IPS DF 6.9 (cell line): ENCODE results near the gene ZYG11A.

Experiments used
- DNase-seq: peaks from one replicate; pipeline ENCODE4 v3.0.0-alpha.2; 2013; ENCODE audit warnings: low read depth, low spot score
- H3K27ac ChIP-seq: one replicate; pipeline ENCODE4 v1.5.1; 2013; ENCODE audit warnings: low read length, control low read depth
- H3K27me3 ChIP-seq: 2 replicates; pipeline ENCODE4 v1.6.1; 2013; ENCODE audit warnings: mild to moderate bottlenecking, low read length; ENCODE audit not compliant: control insufficient read depth, insufficient read depth
- H3K36me3 ChIP-seq: 2 replicates; pipeline ENCODE4 v1.6.1; 2013; ENCODE audit warnings: low read length; ENCODE audit not compliant: control insufficient read depth, insufficient read depth
- H3K4me1 ChIP-seq: 2 replicates; pipeline ENCODE4 v1.6.1; 2013; ENCODE audit warnings: low read length; ENCODE audit not compliant: control insufficient read depth, insufficient read depth
- H3K4me3 ChIP-seq: 2 replicates; pipeline ENCODE4 v1.5.1; 2013; ENCODE audit warnings: mild to moderate bottlenecking, low read length
- H3K9me3 ChIP-seq: 2 replicates; pipeline ENCODE4 v1.6.1; 2013; ENCODE audit warnings: low read length, inconsistent platforms; ENCODE audit not compliant: control insufficient read depth, insufficient read depth
- WGBS: extraction: QIAGEN DNeasy Blood & Tissue Kit; methylation state at CpG from one replicate; pipeline ENCODE4 v1.1.7; 2013; ENCODE audit warnings: mixed read lengths, missing lambda C conversion rate; ENCODE audit not compliant: insufficient read length, insufficient coverage; 5-methylcytosine and 5-hydroxymethylcytosine counted together

ZYG11A gene

DNA sequence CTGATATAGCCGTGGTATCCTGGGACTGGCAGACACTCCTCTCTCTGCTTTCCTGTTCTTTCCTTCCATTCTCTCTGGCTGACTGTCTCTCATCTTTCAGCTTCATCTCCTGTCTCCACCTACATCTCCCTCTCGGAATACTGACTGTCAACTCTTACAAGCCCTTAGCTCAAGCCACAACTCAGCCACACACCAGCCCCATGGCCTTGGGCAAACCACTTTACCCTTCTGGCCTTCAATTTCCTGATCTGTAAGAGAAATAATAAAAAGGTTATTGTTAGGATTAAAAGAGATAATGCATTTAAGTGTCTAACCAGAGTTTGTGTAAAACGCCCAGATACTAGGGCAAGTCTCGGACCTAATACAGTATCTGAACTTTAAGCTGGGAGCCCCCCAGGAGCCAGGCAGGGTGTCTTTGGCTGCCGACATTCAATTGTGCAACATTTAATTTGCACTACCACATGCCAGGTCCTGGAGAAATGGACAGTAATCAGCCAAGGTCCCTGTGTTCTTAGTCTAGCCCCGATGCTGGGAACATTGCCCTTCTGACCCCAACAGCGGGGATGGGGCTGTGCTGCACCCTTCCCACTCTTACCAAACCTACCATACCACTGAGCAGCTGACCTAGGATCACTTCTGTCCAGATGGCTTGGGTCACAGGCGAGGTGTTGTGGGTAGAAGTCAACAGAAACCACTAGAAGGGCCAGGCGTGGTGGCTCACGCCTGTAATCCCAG lies 73.8 kb downstream of the ZYG11A start:
- DNase-seq: no peak
- Histone ChIP-seq H3K9me3 (no peaks in the 10 kb centered on the region), H3K27ac (no peak overlapping the region), H3K27me3 (no peaks in the 10 kb centered on the region; the same call in 1 of the 2 replicates), H3K4me3 (no peak overlapping the region), H3K36me3 (no peaks in the 10 kb centered on the region), H3K4me1 (peaks cover 2% of the 10 kb centered on the region)
- no CpG with 5 or more reads among the region's 10 CpGs for whole genome bisulfite sequencing

DNA sequence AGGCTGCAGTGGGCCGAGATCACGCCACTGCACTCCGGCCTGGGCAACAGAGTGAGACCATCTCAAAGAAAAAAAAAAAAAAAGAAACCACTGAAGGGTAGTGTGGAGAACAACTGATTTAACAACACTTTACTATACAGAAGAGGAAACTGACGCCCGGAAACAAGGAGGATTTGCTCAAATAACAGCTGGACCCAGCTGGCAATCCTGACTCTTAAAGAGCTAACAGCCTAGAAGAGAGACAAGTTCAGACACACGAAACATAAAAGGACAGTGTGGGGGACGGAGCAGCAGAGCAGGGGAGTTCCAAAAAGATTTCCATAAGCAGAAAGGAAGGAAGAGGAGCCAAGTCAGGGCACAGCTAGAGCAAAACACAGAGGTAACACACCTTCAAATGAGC lies 74.6 kb downstream of the ZYG11A start:
- WGBS: no CpG with 5 or more reads among the region's 7 CpGs
- H3K27ac ChIP-seq: no peak overlapping the region

DNA sequence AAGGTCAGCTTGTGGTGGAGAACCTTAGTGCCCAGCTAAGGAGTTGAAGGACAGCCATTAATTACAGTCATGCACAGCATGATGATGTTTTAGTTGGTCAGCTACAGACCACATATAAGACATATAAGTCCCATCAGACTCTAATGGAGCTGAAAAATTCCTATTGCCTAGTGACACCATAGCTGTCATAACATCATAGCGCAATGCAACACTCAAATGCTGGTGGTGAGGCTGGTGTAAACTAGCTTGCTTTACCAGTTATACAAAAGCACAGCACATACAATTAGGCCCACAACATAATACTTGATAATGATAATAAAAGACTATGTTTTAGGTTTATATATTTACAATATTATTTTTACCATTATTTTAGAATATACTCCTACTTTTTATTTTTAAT lies 75.0 kb downstream of the ZYG11A start:
- WGBS: no CpG with 5 or more reads among the region's 1 CpG

More for the DNA sequence above, 74.6 kb downstream of the ZYG11A start:
- no peaks in the 10 kb centered on the region; the same call in 1 of the 2 replicates for H3K27me3 ChIP-seq
- H3K4me3 ChIP-seq: no peak overlapping the region
- no peaks in the 10 kb centered on the region for H3K4me1 ChIP-seq
- H3K9me3 ChIP-seq: no peaks in the 10 kb centered on the region
- H3K36me3 ChIP-seq: no peaks in the 10 kb centered on the region
- no peak for DNase-seq

DNA sequence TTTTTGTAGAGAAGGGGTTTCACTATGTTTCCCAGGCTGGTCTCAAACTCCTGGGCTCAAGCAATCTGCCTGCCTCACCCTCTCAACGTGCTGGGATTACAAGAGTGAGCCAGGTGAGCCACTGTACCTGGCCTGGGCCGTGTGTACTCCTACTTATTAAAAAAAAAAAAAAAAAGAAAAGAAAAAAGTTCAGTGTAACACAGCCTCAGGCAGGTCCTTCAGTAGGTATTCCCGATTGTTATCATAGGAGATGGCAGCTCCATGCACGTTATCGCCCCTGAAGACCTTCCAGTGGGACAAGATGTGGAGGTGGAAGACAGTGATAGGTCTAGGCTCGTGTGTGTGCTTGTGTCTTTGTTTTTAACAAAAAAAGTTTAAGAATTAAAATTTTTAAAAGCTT lies 75.6 kb downstream of the ZYG11A start:
- no peaks in the 10 kb centered on the region for H3K36me3 ChIP-seq
- DNase-seq: no peak
- no peaks in the 10 kb centered on the region for H3K9me3 ChIP-seq
- no peak overlapping the region for H3K4me3 ChIP-seq
- no peak overlapping the region for H3K27ac ChIP-seq
- no peaks in the 10 kb centered on the region for H3K4me1 ChIP-seq
- H3K27me3 ChIP-seq: no peaks in the 10 kb centered on the region; the same call in 1 of the 2 replicates
- no CpG with 5 or more reads among the region's 6 CpGs for WGBS

More for the DNA sequence above, 75.0 kb downstream of the ZYG11A start:
- Histone ChIP-seq H3K4me1 (no peaks in the 10 kb centered on the region), H3K36me3 (no peaks in the 10 kb centered on the region), H3K27me3 (no peaks in the 10 kb centered on the region; the same call in 1 of the 2 replicates), H3K27ac (no peak overlapping the region), H3K4me3 (no peak overlapping the region), H3K9me3 (no peaks in the 10 kb centered on the region)
- no peak for DNase-seq

DNA sequence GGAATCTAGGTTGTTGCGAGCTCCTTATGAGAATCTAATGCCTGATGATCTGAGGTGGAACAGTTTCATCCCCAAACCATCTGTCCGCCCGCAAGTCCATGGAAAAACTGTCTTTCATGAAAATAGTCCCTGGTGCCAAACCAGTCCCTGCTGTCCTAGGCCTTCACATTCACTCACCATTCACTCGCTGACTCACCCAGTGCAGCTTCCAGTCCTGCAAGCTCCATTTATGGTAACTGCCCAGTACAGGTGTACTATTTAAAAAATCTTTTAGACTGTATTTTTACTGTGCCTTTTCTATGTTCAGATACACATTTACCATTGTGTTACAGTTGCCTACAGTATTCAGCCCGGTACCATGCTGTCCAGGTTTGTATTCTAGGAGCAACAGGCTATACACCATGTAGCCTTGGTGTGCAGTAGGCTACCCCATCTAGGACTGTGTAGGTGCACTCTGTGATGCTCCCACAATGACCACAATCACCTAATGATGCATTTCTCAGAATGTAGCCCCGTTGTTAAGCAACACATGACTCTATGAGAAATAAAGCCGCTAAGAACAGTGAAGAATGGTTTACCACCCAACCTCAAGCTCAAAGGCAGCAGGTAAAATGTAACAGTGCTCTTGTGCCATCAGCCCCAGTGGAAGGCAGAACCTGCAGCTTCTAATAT lies 76.6 kb downstream of the ZYG11A start:
- WGBS: no CpG with 5 or more reads among the region's 7 CpGs
- Histone ChIP-seq H3K4me1 (no peaks in the 10 kb centered on the region), H3K36me3 (no peaks in the 10 kb centered on the region), H3K9me3 (no peaks in the 10 kb centered on the region), H3K27me3 (no peaks in the 10 kb centered on the region; the same call in 1 of the 2 replicates), H3K27ac (no peak overlapping the region), H3K4me3 (no peak overlapping the region)
- DNase-seq: no peak

DNA sequence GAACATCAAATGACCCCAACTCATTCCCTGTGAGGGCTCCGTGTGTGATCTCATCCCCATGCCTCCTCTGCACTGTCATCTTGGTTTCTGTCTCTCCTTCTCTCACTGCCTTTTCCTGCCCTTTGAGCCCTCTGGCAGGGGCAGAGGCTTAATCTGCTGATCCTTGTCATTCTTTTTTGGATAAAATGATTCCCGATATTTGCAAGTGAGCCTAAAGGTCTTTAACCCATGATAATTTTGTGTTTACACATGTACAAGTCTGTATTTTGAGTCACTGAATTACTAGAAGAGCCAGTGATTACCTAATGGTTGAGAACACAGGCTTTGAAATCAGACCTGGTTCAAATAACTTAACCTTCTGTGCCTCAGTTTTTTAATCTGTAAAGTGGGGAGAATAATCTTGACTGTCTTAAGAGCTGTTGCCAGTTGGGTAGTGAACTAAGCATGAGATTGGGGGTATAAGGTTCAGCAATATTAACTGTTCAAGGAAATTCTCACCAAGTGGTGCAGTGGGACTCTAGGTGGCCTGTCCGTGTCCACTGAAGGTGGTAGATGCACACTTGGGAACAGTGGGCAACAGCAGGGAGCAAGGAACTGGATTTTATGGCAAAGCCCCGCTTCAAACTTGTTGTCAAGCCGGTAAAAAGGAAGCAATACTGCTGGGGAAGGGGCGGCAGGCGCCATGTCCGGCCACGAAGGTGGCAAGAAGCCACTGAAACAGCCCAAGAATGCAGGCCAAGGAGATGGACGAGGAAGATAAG lies 77.3 kb downstream of the ZYG11A start:
- Histone ChIP-seq H3K4me3 (no peak overlapping the region), H3K4me1 (no peaks in the 10 kb centered on the region), H3K27ac (no peak overlapping the region), H3K9me3 (no peaks in the 10 kb centered on the region), H3K27me3 (no peaks in the 10 kb centered on the region; the same call in 1 of the 2 replicates), H3K36me3 (no peaks in the 10 kb centered on the region)
- DNase-seq: no peak
- WGBS: no CpG with 5 or more reads among the region's 10 CpGs

DNA sequence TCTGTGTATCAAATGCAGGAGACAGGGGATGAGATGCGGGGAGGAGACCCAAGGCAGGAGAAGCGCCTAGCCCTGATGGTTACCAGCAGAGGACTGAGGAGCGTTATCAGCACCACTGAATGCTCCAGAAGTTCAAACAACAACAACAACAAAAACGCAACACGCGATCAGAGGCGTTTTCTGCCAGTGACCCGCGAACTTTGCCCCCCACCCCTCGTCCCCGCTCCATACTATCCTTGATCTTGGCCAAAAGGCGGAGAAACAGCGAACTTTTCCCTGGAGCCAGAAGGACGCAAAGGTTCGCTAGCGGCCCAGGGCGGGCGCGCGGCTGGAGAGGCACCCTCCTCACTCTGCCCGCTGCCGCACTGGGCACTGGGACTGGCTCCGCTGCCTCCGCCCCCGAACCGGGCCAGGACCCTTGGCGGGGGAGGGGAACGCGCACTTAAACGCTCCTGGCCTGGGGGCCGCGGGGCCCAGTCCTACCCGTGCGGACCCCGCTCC lies 78.3 kb downstream of the ZYG11A start:
- H3K4me3 ChIP-seq: peak overlapping the region; percentile 60; the same call in 1 of the 2 replicates
- no peaks in the 10 kb centered on the region; the same call in 1 of the 2 replicates for H3K27me3 ChIP-seq
- H3K4me1 ChIP-seq: no peaks in the 10 kb centered on the region
- no peak for DNase-seq
- H3K9me3 ChIP-seq: no peaks in the 10 kb centered on the region
- H3K27ac ChIP-seq: no peak overlapping the region
- no peaks in the 10 kb centered on the region for H3K36me3 ChIP-seq
- no CpG with 5 or more reads among the region's 35 CpGs for WGBS

DNA sequence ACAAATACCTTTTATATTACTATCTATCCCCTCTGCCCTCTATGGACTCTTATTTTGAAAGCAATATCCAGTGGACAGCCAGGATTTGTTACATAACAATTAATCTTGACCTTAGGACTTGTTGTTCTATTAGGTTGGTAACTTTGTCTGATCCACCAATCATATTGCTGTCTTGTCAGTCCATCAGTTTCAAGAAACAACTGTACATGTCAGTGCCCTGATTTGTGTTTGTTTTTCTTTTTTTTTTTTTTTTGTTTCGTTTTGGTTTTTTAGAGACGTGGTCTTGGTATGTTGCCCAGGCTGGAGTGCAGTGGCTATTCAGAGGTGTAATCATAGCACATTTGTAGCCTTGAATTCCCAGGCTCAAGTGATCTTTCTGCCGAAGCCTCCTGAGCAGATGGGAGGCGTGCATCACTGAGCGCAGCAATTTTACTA lies 83.0 kb downstream of the ZYG11A start:
- Histone ChIP-seq H3K4me1 (no peaks in the 10 kb centered on the region), H3K9me3 (no peaks in the 10 kb centered on the region), H3K36me3 (no peaks in the 10 kb centered on the region), H3K4me3 (no peak overlapping the region), H3K27me3 (peaks cover 16% of the 10 kb centered on the region), H3K27ac (no peak overlapping the region)
- WGBS: no CpG with 5 or more reads among the region's 5 CpGs
- no peak for DNase-seq

DNA sequence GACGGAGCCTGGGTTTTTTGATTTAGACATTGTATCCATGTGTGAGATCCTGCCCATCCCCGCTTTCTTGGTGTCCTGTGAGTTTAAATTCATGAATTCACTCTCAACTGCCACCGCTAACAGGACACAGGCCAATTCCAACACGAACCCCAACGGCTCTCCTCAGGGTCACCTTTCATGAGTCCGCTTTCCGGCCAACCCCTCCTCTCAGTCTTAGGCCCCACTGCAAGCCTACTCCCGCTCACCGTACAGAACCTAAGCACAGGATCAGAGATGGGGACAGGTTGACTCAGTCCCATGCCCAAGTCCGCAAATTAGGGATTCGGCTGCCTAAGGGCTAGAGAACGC lies 84.3 kb downstream of the ZYG11A start:
- Histone ChIP-seq H3K4me3 (peak overlapping the region; percentile 34; the same call in 1 of the 2 replicates), H3K27ac (no peak overlapping the region), H3K27me3 (peaks cover 16% of the 10 kb centered on the region), H3K9me3 (no peaks in the 10 kb centered on the region), H3K4me1 (no peaks in the 10 kb centered on the region), H3K36me3 (no peaks in the 10 kb centered on the region)
- WGBS: no CpG with 5 or more reads among the region's 12 CpGs
- DNase-seq: no peak
